Hepatocyte (in vitro differentiated cells): ENCODE results near the gene TFEB. TPM values are rescaled to one million over a fixed set of nuclear protein-coding genes. Genes with fewer than 3 reads are reported as not detected.

Source experiments
- DNase-seq: peaks from one replicate; pipeline ENCODE4 v3.0.0-alpha.2; 2016; ENCODE audit warnings: low spot score
- H2AFZ ChIP-seq: fragments of 200-600 bp; sonication (generic); 2 replicates; pipeline ENCODE4 v1.6.0; 2016; ENCODE audit warnings: antibody characterized with exemption, mild to moderate bottlenecking
- H3K27ac ChIP-seq: fragments of 200-600 bp; sonication (generic); 2 replicates; pipeline ENCODE4 v1.5.1; 2016; ENCODE audit warnings: mild to moderate bottlenecking
- H3K27me3 ChIP-seq: fragments of 200-600 bp; sonication (generic); 2 replicates; pipeline ENCODE4 v1.6.1; 2016
- H3K36me3 ChIP-seq: fragments of 200-600 bp; sonication (generic); replicated peaks from 2 replicates; pipeline ENCODE4 v1.5.1; 2016; ENCODE audit warnings: low read depth; ENCODE audit not compliant: insufficient read depth
- H3K4me1 ChIP-seq: fragments of 200-600 bp; sonication (generic); 2 replicates; pipeline ENCODE4 v1.5.1; 2016; ENCODE audit warnings: mild to moderate bottlenecking, moderate library complexity; ENCODE audit not compliant: insufficient read depth
- H3K4me2 ChIP-seq: fragments of 200-600 bp; sonication (generic); 2 replicates; pipeline ENCODE4 v1.6.0; 2016
- H3K4me3 ChIP-seq: fragments of 200-600 bp; sonication (generic); 2 replicates; pipeline ENCODE4 v1.5.1; 2016; ENCODE audit warnings: mild to moderate bottlenecking
- H3K79me2 ChIP-seq: fragments of 200-600 bp; sonication (generic); 2 replicates; pipeline ENCODE4 v1.6.0; 2017; ENCODE audit warnings: mild to moderate bottlenecking
- H3K9me2 ChIP-seq: fragments of 200-600 bp; sonication (generic); replicated peaks from 2 replicates; pipeline ENCODE4 v1.6.0; 2017; ENCODE audit warnings: mild to moderate bottlenecking; ENCODE audit not compliant: insufficient read depth
- H3K9me3 ChIP-seq: fragments of 200-600 bp; sonication (generic); 2 replicates; pipeline ENCODE4 v1.5.1; 2016; ENCODE audit warnings: low read depth, mild to moderate bottlenecking
- H4K20me1 ChIP-seq: fragments of 200-600 bp; sonication (generic); 2 replicates; pipeline ENCODE4 v1.6.0; 2016; ENCODE audit warnings: mild to moderate bottlenecking; ENCODE audit not compliant: insufficient read depth, poor library complexity, severe bottlenecking
- EZH2 ChIP-seq: fragments of 200-600 bp; sonication (generic); IDR thresholded peaks from 2 replicates; pipeline ENCODE4 v1.6.1; 2016; ENCODE audit warnings: antibody characterized with exemption, mild to moderate bottlenecking, borderline replicate concordance
- EZH2phosphoT487 ChIP-seq: fragments of 200-600 bp; sonication (generic); IDR thresholded peaks from one replicate; pipeline ENCODE4 v1.6.1; 2018; ENCODE audit warnings: antibody characterized with exemption, mild to moderate bottlenecking, low read depth, moderate library complexity; ENCODE audit not compliant: unreplicated experiment, severe bottlenecking
- WGBS: methylation state at CpG from one replicate; pipeline ENCODE4 v1.1.6; 2016; ENCODE audit warnings: low lambda C conversion rate; ENCODE audit errors: missing lambda C conversion rate; 5-methylcytosine and 5-hydroxymethylcytosine counted together
- polyA plus RNA-seq: library from polyadenylated mRNA; unstranded; fragments of >200 nt; fragmentation: Nextera tagmentation; extraction: Ambion mirVana; gene quantifications from 2 replicates; pipeline ENCODE4 v1.2.1, GENCODE V29; 2016
- total RNA-seq: library from RNA; depleted of rRNA; stranded (reverse); fragments of >200 nt; gene quantifications from 2 replicates; pipeline ENCODE4 v1.2.3, GENCODE V29; 2014
- TF ChIP-seq, protein P1 (sequence below): fragments of 200-600 bp; sonication (generic); IDR thresholded peaks from 2 replicates; pipeline ENCODE4 v1.5.1; 2016; ENCODE audit warnings: antibody characterized with exemption, mild to moderate bottlenecking; ENCODE audit not compliant: poor library complexity

The TFEB gene
- total and polyA plus RNA-seq, 2 experiments from 2014 or later, result 14.2 to 32.7 TPM

DNA sequence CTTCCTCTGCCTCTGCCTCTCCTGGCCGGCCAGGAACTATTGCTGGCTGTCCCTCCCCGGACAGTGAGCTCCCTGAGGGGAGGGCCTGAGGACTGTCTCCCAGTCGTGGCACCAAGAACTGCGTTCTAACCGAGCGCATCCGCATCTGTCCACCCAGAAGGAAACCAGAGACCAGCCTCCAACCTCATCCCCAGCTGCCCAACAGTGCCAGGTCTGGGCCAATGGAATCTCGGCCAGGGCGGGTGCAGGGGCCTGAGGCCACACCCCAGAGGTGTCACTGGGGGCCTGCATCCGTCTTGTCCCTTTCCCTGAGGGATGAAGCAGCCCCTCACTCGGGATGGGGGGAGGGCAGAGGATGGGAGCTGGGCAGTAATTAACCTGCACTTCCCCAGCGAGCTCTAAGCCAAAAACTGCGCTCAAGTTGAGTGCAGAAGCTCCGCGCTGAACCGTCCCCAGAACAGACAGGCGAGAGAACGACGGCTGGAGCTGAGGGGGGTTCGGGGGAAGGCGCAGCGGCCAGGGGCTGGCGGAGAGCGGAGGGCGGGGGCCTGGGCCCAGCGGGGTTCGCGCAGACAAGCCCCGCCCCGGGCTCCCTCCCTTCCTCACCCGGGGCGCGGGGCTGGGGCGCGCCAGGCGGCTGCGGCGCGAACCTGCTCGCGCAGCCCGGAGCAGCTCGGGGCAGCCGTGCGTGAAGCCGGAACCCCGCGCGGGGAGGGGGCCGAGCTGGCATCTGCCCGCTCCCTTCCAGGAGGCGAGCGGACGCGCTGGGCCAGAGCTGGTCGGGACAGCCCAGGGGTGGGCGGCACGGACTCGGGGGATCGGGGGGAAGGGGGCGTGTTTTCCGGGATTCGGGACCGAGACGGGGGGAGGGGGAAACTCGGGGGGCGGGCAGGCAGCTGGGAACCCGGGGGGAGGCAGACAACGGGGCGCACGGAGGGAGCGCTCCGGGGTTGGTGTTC is 1.4 kb downstream of the TFEB start:
- Histone ChIP-seq H3K4me3 (peak overlapping the region; percentile 99), H3K79me2 (peaks cover 36% of the 10 kb centered on the region), H3K36me3 (no peaks in the 10 kb centered on the region), H3K9me3 (no peaks in the 10 kb centered on the region), H3K4me2 (peak overlapping the region; percentile 95), H3K9me2 (no peaks in the 10 kb centered on the region), H3K4me1 (peaks cover 21% of the 10 kb centered on the region), H3K27me3 (no peaks in the 10 kb centered on the region), H4K20me1 (no peaks in the 10 kb centered on the region), H2AFZ (peak overlapping the region; percentile 86), H3K27ac (peak overlapping the region; percentile 97)
- DNase-seq, result peak; percentile 93
- TF ChIP-seq, protein P1, sequence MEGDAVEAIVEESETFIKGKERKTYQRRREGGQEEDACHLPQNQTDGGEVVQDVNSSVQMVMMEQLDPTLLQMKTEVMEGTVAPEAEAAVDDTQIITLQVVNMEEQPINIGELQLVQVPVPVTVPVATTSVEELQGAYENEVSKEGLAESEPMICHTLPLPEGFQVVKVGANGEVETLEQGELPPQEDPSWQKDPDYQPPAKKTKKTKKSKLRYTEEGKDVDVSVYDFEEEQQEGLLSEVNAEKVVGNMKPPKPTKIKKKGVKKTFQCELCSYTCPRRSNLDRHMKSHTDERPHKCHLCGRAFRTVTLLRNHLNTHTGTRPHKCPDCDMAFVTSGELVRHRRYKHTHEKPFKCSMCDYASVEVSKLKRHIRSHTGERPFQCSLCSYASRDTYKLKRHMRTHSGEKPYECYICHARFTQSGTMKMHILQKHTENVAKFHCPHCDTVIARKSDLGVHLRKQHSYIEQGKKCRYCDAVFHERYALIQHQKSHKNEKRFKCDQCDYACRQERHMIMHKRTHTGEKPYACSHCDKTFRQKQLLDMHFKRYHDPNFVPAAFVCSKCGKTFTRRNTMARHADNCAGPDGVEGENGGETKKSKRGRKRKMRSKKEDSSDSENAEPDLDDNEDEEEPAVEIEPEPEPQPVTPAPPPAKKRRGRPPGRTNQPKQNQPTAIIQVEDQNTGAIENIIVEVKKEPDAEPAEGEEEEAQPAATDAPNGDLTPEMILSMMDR, result no peak
- TF ChIP-seq EZH2, result no peak
- TF ChIP-seq EZH2phosphoT487, result no peak
- 2% methylated on average over 18 of the region's 73 CpGs for WGBS

DNA sequence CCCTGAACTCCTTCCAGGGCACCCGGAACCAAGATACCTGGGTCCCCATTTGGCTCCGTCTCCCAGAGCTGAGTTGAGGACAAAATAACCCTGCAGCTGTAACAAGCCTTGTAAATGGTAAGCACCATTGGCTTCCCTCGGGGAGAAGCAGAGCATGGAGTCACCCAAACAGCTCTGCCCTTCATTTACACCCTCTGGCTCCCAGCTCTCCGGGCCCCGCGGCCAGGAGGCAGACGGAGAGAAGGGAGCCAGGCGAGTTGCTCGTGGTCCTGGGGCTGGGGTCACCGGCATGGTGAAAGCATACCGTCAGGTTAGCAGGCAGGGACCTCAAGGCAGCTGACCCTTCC is 2.1 kb downstream of the TFEB start:
- no peaks in the 10 kb centered on the region for H3K9me2 ChIP-seq
- H3K4me3 ChIP-seq, result peak overlapping the region; percentile 42
- peak overlapping the region; percentile 95 for H3K4me2 ChIP-seq
- no peaks in the 10 kb centered on the region for H3K36me3 ChIP-seq
- no peaks in the 10 kb centered on the region for H3K27me3 ChIP-seq
- H3K4me1 ChIP-seq, result peaks cover 24% of the 10 kb centered on the region
- 26% methylated on average over 11 of the region's 11 CpGs for WGBS
- no peaks in the 10 kb centered on the region for H3K9me3 ChIP-seq
- peaks cover 37% of the 10 kb centered on the region for H3K79me2 ChIP-seq
- H2AFZ ChIP-seq, result no peak overlapping the region
- DNase-seq, result no peak
- TF ChIP-seq EZH2 (no peak), EZH2phosphoT487 (no peak)
- TF ChIP-seq, protein P1, result no peak
- H3K27ac ChIP-seq, result peak overlapping the region; percentile 97
- H4K20me1 ChIP-seq, result no peaks in the 10 kb centered on the region

DNA sequence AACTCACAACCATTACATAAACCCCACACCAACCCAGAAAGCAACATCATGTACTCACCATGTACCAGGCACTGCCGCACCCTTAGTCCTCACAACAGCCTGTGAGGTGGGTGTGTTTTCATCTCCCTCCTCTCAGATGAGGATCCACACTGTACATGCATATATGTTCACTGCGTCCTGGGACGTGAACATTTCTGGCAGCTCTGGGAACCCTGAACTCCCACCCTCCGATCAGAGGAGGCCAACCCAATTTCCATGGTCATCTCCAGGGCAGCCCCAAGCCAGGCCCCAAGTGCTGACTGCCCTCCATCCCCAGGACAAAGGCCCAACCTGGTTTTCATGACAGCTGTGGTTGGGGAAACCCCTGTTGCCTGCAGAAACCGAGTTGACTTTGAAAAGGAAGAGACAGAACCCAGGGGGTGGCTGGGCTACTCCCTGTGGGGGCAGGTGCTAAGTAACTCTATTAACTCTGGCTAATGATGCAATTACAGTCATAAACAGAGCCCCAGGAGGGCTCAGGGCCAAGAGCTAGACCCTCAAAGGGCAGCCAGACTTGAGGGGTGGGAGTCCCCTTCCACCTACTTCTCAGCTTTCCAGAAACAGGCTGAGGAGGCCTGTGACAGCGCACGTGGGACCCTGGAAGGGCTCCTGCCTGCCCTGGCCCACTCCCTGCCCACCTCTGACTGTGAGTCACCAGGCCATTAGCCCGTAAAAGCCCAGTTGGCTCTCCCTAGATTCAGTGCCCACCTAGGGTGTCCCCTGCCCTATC is 2.6 kb downstream of the TFEB start:
- Histone ChIP-seq H3K27me3 (no peaks in the 10 kb centered on the region), H2AFZ (no peak overlapping the region), H3K27ac (peak overlapping the region; percentile 97), H3K4me2 (peak overlapping the region; percentile 95), H3K79me2 (peaks cover 37% of the 10 kb centered on the region), H3K4me1 (peaks cover 30% of the 10 kb centered on the region), H3K9me3 (no peaks in the 10 kb centered on the region), H4K20me1 (no peaks in the 10 kb centered on the region), H3K4me3 (peak overlapping the region; percentile 17), H3K36me3 (no peaks in the 10 kb centered on the region), H3K9me2 (no peaks in the 10 kb centered on the region)
- 60% methylated on average over 8 of the region's 8 CpGs for WGBS
- TF ChIP-seq EZH2, result no peak
- TF ChIP-seq, protein P1, result no peak
- no peak for TF ChIP-seq EZH2phosphoT487
- peak; percentile 58 for DNase-seq
